Hematopoietic multipotent progenitor cell treated with erythropoietin and hydrocortisone succinate and interleukin-3 and kit ligand, for 6 days (in vitro differentiated cells): ENCODE data around the gene FAM193A.
"Not testable (repeated sequence)": the region's sequence is repeated elsewhere in the genome, so short reads cannot be mapped to it uniquely, and the experiment has no call there.

ENCODE experiments used
- DNase-seq: peaks from one replicate; pipeline ENCODE4 v3.0.0-alpha.2; 2015

FAM193A gene

DNA sequence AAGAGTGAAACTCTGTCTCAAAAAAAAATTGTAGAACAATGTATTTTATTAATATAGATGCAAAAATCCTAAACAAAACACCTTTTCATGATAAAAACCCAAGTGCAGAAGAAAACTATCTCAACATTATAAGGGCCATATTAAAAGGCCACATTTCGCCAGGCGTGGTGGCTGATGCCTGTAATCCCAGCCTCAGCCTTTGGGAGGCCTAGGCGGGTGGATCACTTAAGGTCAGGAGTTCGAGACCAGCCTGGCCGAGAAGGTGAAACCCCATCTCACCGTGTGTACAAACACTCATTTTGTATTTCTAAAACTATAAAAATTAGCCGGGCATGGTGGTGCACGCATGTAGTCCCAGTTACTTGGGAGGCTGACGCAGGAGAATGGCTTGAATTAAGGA is 9.9 kb upstream of the FAM193A start:
- DNase-seq = no peak

DNA sequence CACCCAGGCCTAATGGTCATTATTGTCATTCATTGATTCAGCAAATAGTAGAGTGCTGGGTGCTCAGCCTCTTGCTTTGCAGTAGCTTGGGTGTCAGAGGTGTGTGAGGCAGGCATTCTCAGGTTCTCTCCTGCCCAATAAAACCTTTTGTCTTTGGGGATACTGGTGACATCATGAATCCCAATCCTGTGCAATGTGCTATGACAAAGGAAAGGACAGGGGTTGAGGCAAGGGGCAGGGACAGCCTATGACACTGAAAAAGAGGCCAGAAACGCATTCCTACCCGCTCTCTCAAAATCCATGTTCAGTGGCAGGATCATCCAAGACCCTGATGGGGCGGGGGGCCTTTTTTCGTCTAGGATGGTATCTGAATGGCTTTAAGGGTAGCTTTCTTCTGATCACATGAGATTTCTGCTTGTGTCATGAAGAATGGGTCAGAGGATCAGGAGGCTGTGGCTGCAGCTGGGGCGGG is 1.5 kb upstream of the FAM193A start:
- no peak for DNase-seq

DNA sequence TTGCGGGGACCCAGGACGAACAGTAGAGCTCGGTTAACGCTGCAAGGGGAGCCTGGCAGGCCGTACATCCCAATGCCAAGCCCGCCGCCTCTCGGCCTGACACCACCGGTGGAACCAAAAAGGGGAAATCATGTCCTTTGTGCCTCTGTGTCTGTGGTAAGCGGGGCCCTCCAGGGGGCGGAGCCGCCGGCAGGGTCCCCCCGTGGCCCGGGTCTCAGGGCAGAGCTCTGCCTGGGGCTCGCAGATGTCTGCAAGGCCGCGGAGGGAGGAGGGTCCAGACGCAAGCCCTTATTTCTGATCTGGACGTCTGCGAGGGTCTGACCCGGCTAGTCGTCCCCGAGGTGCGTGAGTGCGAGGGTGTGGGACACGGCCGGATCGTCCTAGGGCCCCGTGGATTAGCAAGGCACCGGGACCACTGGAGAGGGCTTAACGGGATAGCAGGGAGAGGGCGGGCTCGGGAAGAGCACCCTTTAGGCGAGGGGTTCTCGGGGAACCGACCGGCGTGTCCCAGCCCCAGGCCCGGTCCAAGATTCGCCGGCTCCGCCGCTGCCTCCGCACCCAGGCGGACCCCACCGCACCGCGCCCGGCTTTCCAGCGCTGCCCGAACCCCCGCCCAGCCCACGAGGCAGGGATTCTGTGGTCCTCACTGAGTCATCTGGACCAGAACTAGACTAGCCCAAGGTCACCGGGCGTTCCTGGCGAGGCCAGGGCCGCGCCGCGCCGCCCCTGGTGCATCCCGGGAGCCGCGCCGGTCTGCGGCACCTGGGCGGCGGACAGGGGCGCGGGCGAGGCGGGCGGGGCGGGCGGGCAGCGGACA is 863 bp upstream of the FAM193A start:
- DNase-seq = peak; percentile 79

DNA sequence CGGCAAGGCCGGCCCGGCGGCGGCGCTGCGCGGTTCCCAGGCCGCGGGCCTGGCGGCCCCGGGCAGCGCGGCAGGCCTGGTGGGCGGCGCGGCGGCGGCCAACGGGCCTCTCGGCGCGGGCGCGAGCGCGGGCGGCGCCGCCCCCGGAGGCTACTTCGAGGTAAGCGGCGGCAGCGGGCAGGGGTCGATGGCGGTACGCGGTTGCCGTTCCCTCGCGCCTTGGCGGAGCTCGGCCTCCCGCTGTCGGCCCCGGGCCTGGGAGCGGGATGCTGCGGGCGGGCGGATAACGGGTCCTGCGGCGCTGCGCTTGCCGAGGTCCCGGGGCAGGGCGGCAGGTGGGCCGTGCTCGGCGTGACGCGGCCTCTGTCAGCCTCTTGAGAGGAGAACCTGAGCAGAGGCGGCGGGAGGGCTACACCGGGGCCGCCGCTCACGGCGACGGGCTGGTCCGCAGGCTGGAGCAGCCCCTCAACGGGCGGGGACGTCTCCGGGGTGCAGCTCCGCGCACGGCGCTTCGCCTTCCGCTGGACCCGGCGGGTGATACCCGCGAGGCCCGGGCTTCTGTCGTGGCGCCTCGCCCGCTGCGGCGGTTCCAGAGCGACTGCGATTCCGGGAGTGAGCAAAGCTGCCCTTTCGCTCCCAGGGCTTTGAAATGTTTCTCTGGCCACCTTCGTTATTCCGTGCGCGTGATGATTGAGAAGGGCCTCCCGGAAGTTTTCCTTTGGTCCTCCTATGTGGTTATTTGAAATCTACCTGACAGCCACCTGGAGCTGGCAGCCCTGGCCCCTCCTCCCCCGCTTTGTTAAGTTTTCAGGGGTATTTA is 774 bp downstream of the FAM193A start:
- peak; percentile 56 for DNase-seq

DNA sequence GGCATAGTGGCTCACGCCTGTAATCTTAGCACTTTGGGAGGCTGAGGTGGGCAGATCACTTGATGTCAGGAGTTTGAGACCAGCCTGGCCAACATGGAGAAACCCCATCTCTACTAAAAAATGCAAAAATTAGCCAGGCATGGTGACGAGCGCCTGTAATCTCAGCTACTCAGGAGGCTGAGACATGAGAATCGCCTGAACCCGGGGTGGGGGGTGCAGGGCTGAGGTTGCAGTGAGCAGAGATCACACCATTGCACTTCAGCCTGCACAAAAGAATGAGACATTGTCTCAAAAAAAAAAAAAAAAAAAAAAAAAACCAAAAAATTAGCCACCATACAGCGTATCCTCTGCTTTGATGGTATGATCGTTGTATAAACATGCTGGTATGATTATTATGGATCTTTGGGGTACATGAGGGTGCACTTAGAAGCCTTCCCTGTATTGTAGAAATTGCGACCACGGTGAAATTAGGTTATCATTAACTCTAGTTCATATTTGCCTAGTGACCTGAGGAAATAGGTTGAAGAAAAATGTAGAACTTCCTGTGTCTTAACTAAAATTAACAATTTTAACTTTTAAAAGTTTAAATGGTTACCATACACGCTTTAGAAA is 7.2 kb downstream of the FAM193A start:
- not testable (repeated sequence) for DNase-seq

DNA sequence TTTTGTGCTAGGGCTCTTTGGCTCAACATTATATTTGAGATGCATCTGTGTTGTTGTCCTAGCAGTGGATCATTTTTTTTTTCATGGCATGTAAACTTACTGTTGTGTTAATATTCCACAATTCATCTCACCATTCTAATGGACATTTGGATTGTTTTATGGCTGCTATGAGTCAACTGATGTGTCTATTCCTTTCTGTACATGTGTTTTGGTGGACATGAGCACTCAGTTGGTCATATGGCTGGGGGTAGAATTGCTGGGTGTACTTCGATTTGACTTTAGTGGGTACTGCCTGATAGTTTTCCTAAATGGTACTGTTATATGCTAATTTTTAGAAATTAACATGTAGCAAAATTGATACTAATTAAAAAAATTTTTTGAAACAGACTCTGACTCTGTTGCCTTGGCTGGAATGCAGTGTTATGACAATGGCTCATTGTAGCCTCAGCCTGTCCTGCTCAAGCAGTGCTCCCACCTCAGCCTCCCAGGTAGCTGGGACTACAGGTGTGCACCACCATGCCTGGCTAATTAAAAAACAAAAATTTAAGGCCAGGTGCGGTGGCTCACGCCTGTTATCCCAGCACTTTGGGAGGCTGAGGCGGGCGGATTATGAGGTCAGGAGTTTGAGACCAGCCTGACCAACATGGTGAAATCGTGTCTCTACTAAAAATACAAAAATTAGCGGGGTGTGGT is 9.0 kb downstream of the FAM193A start:
- DNase-seq = no peak

DNA sequence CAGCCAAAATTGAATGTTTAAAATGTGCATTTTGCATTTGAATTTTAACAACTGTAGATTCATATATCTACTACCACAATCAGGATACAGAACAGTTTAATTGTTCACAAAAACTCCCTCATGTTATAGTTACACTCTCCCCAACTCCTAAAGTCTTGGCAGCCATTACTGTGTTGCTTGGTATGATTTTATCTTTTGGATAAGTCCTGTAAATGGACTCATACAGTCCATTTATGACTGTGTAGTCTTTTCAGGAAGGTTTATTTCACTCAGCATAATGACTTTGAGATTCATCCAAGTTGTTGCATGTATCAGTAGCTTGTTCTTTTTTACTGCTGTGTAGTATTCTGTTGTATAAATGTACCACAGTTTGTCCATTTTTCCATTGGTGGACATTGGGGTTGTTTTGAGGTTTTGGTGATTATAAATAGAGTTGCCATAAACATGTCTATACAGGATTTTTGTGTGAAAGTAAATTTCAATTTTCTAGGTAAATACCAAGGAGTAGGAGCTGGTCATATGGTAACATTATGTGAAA is 9.9 kb downstream of the FAM193A start:
- DNase-seq = no peak

DNA sequence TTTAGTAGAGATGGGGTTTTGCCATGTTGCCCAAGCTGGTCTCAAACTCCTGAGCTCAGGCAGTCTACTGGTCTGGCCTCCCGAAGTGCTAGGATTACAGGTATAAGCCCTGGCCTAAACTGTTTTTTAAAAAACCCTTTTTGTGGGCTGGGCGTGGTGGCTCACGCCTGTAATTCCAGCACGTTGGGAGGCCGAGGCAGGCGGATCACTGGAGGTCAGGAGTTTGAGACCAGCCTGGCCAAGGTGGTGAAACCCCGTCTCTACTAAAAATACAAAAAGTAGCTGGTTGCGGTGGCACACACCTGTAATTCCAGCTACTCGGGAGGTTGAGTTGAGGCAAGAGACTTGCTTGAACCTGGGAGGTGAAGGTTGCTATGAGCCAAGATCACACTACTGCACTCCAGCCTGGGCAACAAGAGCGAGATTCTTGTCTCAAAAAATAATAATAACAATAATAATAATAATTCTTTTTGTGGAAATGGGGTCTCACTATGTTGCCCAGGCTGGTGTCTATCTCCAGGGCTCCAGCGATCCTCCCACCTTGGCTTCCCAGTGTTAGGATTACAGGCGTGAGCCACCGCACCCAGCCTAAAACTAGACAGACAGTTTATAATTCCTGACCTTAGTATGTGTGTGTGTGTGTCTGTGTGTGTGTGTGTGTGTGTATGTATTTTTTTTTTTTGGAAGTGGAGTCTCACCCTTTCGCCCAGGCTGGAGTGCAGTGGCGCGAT is 10.7 kb downstream of the FAM193A start:
- DNase-seq = not testable (repeated sequence)

DNA sequence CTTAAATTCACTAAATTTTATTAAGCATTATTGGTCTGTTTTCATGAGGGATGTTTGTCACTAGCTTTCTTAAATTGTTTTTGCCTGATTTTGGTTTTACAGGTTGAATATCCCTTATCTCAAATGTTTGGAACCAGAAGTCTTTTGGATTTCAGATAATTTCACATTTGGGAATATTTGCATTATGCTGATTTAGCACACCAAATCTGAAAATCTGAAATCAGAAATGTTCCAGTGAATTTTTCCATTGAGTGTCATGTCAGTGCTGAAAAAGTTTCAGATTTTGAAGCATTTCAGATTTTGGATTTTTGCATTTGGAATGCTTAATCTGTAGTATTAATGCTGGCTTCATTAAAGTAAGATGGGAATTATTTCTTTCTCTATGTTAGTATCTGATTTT is 14.7 kb downstream of the FAM193A start:
- no peak for DNase-seq

DNA sequence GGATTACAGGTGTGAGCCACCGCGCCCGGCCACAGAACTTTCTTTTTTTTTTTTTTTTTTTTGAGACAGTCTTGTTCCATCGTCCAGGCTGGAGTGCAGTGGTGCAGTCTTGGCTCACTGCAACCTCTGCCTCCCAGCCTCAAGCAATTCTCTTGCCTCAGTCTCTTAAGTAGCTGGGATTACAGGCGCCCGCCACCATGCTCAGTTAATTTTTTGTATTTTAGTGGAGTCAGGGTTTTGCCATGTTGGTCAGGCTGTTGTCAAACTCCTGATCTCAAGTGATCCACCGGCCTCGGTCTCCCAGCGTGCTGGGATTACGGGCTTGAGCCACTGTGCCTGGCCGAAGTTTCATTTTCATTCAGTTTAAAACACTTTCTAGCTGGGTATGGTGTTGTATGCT is 16.4 kb downstream of the FAM193A start:
- no peak for DNase-seq

DNA sequence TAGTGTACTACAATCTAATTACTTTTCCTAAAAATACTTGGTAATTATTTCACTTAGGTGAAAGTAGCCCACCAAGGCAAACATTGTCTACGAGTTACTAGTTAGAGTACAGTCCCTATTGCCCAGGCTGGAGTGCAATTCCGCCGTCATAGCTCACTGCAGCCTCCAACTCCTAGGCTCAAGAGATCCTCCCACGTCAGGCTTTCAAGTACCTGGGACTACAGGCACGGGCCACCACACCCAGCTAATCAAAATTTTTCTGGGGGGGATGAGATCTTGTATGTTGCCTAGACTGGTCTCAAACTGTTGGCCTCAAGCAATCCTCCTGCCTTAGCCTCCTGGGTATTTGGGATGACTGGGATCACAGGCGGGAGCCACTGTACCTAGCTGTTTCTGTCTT is 21.9 kb downstream of the FAM193A start:
- no peak for DNase-seq

DNA sequence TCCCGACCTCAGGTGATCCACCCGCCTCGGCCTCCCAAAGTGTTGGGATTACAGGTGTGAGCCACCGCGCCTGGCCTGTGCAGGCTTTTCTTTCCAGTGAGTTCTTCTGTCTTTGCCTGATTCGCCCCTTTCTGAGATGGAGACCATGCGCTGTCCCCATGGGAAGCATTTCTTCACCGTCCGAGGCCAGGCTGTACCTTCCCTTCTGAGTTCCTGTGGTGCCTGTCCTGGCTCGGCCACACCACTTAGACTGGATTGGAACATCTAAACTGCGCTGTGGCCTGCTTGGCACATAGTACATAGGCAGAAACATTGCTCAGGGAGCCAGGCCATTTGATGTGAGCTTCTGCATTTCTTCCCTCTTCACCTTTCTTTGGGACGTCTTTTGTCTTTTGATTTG is 23.7 kb downstream of the FAM193A start:
- no peak for DNase-seq

DNA sequence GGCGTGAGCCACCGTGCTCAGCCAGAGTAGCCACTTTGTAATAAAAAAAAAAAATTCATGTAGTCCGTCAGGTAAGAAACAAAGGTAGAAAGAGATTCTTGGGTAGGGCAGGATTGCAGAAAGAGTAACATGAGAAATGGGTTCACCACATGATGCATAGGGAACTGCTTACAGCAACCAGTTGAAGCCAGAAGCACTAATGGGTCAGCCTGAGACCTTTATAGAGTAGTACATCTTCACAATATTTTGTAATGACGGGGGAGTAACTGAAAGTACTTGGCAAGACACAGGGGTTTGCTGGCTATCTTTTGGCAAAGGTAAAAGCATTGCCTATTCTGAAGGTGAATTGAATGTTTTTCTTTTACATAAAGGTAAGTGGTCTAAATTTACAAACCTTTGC is 29.1 kb downstream of the FAM193A start:
- no peak for DNase-seq

DNA sequence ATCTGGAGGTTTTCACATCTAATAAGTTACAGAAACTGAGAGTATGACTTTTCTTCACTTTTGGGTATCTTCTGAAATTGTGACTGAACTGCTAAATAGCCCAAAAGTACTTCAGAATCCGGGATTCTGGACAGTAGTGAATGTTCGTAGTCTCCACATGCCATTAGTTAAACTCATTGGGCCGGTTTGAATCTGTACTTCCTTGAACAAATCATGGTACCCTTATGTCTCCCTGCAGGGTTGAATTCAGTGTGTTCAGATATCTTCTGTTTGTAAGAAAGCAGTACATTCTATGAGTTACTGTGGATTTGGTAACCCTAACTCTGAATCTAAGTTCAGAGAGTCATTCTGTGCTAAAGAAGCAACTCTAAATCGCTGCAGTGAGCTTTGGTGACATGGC is 33.6 kb downstream of the FAM193A start:
- no peak for DNase-seq

DNA sequence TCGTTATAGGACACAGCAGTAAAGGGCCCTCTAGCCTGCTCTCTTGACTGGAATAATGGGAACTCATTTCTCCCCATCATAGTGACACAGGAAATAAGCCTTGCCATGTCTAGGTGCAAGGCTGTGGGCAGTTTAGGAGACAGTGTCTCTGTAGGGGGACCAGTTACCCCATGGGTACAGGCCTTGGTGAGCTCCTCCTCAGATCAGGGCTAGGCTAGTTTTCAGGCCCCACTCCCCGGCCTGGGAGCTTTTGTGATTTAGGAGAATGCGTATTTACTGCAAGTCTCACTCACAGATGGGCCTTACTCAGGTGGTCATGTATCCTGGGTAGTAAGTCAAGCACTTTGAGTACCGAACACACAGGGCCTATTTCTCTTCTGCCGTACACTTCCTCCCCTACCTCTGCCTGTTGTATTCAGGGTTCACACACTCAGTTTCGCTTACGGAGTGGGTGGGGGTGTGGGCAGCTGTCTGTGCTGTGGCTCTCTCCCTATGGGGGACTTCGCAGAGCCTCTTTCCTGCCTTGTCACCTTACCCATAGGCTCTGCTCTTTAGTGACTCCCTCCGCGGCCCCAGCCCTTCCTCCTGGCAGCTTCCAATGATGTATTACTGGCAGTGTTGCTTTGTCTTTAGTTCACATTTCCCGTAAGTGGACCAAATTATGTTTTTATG is 34.2 kb downstream of the FAM193A start:
- DNase-seq = peak; percentile 39

DNA sequence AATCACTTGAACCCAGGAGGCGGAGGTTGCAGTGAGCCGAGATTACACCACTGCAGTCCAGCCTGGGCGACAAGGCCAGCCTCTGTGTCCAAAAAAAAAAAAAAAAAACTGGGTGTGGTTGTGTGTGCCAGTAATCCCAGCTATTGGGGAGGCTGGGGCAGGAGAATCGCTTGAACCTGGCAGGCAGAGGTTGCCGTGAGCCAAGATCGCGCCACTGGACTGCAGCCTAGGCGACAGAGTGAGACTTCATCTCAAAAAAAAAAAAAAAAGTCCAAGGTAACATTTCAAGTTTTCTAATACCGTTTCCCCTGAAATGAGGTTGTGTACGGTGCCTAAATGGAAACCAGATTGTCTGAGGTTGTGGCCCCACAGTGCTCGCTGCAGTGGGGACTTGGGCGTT is 35.6 kb downstream of the FAM193A start:
- DNase-seq = no peak

DNA sequence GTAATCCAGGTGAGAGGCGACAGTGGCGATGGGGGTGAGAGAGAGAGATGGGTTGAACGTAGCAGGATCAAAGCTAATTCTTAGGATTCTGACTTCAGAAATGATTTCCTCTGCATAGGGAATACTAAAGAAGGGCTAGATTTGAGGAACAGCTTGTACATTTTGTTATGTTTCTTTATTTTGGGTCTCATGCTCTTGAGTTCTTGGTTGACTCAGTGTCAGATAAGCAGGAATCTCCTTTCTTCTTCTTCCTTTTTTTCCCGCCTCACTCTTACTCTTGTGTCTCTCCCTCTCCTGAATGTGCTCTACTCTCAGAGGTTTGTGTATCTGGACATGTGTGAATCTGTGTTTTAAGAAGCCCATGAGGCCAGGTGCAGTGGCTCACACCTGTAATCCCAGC is 36.4 kb downstream of the FAM193A start:
- DNase-seq = no peak

DNA sequence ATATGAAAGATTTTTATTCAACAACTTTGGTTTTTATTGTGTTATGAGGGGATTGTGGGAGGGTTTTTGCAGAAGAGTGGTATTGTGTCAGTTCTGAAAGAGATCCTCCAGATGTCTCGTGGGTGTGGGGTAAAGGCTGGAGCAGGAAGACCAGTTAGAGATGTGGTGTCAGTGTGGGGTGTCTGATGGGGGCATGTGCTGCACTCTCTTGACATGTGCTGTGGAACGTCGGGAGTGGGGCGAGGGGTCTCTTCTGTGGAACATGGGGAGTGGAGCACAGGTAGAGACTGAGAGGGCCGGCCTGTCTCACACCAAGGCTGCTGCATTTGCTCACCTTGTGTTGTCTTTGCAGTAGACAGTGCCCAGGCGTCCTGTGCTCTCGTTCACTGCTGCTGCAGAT is 37.6 kb downstream of the FAM193A start:
- DNase-seq = no peak

DNA sequence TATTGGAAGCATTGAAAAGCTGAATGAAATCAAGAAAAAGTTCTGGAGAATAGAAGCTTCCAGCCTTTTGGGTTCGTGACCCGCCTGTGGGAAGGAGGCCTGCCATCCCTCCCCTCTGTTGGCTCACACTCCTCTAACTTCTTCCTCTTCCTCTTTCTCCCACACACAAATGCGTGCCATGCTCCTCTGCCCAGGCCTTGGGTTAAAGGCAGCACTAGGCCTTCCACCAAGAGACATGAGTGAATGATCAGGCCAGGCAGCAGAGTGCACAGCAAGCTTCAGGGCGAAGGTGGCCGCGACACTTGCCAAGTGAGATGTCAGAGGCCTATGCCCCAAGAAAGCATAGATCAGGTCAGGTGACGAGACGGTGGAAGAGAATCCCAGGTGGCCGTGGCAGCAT is 38.4 kb downstream of the FAM193A start:
- DNase-seq = peak; percentile 31

DNA sequence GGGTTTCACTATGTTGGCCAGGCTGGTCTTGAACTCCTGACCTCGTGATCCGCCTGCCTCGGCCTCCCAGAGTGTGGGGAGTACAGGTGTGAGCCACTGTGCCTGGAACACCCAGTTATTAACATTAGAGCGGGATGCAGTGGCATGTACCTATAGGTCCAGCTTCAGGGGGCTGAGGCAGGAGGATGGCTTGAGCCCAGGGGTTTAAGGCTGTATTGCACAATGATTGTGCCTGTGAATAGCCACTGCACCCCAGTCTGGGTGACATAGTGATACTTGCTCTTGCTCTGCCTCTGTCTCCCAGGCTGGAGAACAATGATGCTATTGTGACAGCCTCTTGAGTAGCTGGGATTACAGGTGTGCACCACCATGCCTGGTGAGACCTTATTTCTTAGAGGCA is 39.8 kb downstream of the FAM193A start:
- no peak for DNase-seq

DNA sequence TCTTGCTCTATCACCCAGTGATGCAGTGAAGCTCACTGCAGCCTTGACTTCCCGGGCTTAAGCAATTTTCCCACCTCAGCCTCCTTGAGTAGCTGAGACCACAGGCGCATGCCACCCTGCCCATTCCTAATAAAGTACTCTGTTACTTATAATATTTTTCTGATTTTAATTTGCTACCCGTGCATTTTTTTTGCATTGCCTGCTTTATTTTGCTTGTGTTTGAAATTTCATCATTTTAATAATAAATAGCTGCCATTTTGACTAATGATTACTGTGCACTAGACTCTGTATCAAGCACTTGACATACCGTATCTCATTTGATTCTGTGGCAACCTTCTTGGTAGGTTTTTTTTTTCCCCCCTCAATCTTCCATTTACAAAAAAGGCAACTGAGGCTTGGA is 41.7 kb downstream of the FAM193A start:
- no peak for DNase-seq

DNA sequence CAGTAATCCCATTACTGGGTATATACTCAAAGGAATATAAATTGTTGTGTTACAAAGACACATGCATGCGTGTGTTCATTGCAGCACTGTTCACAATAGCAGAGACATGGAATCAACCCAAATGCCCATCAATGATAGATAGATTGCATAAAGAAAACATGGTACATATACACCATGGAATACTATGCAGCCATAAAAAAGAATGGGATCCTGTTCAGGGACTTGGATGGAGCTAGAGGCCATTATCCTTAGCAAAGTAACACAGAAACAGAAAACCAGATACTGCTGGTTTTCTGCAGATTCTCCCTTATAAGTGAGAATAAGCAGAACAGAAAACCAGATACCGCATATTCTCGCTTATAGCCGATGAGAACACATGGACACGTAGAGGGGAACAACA is 43.5 kb downstream of the FAM193A start:
- no peak for DNase-seq
